GM15510 (cell line): ENCODE measurements around the gene SRXN1.

Source experiments
- POLR2A ChIP-seq: IDR thresholded peaks from 3 replicates; pipeline ENCODE4 v1.6.1; 2011; ENCODE audit warnings: borderline replicate concordance; ENCODE audit not compliant: insufficient read length; ENCODE audit errors: extremely low read depth

The SRXN1 gene

DNA sequence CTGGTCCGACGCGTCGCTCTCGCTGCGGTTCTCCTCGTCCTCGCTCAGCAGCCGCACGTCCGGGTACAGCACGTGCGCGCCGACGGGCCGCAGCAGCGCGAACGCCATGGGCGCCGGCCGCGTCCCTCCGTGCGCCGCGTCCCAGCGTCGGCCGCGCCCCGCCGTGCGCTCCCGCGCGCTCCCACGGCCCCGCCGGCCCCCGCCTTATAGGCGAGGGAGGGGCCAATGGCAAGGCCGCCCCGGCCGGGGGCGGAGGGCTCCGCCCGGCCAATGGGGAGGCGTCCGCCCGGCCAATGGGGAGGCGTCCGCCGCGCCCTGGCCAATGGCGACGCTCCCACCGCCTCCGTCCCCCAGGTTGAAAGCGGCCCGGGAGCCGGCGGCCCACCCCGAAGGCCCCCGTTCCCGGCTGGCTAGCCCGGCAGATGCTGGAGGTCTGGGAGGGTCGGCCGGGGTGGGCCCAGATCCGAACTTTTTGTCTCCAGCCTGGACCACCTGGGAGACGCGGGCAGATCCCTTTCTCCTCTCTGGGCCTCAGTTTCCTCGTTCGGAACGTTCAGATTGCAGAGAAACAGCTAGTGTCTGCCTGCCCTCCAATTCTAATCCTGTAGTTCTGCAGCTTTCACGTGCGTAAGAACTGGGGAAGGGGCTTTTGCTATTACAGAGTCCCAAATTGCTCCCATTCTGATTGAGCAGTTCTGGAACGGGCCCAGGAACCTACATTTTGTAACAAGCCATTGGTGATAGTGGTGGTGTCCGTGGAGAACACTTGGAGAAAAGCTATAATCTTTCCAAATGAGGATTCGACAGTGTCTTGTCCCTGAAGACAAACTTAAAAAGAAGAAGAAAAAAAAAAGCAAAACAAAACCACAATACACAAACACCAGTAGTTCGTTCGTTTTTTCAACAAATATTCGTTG is 42.6 kb downstream of the SRXN1 start, which contains the start of gene TCF15:
Gene TCF15 (minus strand): TSS at position 180 of the 917 bp plus-strand sequence. CDS start 72 bp downstream, at position 108.
- TF ChIP-seq POLR2A, result no peak

GRCh38 chr20:609371-609964 is 43.5 kb downstream of the SRXN1 start:
- TF ChIP-seq POLR2A, result no peak

GRCh38 chr20:608970-609369 is 44.0 kb downstream of the SRXN1 start:
- TF ChIP-seq POLR2A, result no peak

- TF ChIP-seq POLR2A, result no peak
Measured at GRCh38 chr20:607476-607875, 45.5 kb downstream of the SRXN1 start.

- TF ChIP-seq POLR2A, result no peak
Measured at GRCh38 chr20:605237-605636, 47.8 kb downstream of the SRXN1 start.

- no peak for TF ChIP-seq POLR2A
Measured at GRCh38 chr20:603116-603640, 49.8 kb downstream of the SRXN1 start.

DNA sequence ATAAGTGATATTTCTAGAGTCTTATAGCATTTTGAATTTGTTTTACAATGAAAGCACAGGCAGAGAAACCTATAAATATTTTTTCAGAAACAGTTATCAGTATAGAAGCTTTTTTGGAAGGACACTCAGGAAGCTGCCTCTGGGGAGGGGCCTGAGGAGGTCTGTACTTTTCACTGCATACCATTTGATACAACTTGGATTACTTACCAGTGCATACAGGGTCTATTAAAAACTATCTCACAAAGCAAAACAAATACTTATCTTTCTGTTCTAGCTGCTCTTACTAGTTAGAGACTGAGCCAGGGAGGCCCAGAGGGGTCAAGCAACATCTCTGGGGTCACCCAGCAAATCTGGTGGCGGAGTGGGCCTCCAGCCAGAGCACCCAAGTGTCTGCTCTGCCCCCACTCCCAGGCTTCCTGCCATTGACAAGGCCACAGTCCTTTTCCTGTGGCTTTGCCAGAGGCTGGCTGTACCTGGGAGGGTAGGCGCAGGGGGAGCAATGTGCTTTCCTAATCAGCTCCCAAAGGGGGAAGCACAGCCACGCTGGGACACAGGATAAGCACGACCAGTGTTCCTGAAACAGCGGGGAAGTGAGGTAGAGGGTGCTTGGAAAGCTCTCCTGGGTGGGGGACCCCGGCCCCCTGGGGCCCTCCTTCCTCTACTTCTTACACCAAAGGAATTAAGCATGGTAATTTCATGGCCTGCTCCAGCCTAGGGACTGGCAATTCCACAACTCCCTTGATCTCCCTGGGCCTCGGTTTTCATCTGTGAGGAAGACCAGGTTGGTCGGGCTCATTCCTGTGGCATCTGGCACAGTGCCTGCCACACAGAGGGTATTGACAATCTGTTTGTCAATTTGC is 50.7 kb downstream of the SRXN1 start:
- TF ChIP-seq POLR2A, result no peak

DNA sequence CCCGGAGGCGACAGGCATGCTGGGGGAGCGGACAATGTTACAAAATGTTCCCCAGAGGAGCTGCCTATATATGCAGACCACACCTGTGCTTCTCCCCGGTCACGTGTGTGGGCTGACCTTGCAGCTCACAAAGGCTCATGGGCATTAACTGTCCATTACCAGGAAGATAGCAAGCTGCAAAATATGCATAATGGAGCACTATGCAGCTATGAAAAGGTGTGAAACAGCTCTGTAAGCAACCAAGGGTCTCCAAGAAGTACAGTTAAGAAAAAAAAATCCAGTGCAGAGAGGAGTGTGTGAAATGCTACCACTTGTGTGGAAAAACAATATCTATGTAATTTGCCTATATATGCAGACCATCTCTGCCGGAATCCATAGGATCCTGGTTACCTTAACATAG is 52.3 kb downstream of the SRXN1 start:
- TF ChIP-seq POLR2A, result no peak

- TF ChIP-seq POLR2A, result no peak
Measured at GRCh38 chr20:600141-600540, 52.9 kb downstream of the SRXN1 start.

GRCh38 chr20:598133-598850 is 54.7 kb downstream of the SRXN1 start:
- no peak for TF ChIP-seq POLR2A

GRCh38 chr20:597560-597959 is 55.4 kb downstream of the SRXN1 start:
- no peak for TF ChIP-seq POLR2A
